ENCODE results near the gene ULBP2. TPM values are rescaled to one million over a fixed set of nuclear protein-coding genes. Genes with fewer than 3 reads are reported as not detected.

ULBP2 gene
- total RNA-seq, 1 experiment from 2014 or later = not detected

- peak overlapping the region; percentile 72 for H3K4me2 ChIP-seq (ENCODE audit: insufficient read depth, insufficient read length, low read length)
- no peak overlapping the region for H3K9ac ChIP-seq (ENCODE audit: extremely low read depth, insufficient read length, low read length)
- H3K14ac ChIP-seq (ENCODE audit: insufficient read depth, low read length) = peak overlapping the region; percentile 88
- H3K9me3 ChIP-seq (ENCODE audit: control insufficient read depth, low read depth, low read length) = no peaks in the 10 kb centered on the region
- Mint-ChIP-seq H3K27me3 (ENCODE audit: low read depth) (peaks cover 100% of the 10 kb centered on the region), H3K4me3 (peak overlapping the region; percentile 83 to 85), H3K27ac (peak overlapping the region in 1 of 3 experiments; percentile 96; a peak in 2 of 7 replicates), H3K4me1 (peaks cover 20 to 25% of the 10 kb centered on the region in 2 experiments), H3K36me3 (ENCODE audit: insufficient read depth in 1 of 3, low read depth in 3 of 3) (peaks cover 0 to 4% (median 0%) of the 10 kb centered on the region in 3 experiments; a peak in 2 of 7 replicates), H3K9me3 (no peaks in the 10 kb centered on the region; a peak in 1 of 5 replicates)
- H3K27me3 ChIP-seq (ENCODE audit: insufficient read depth, low read length) = peaks cover 53% of the 10 kb centered on the region
- H3K27ac ChIP-seq (ENCODE audit: insufficient read length, low read depth, low read length) = no peak overlapping the region
- WGBS (ENCODE audit: extremely low coverage, insufficient read length, low lambda C conversion rate) = no CpG with 5 or more reads among the region's 8 CpGs
- H4K91ac ChIP-seq (ENCODE audit: insufficient read length, low read depth, low read length) = no peak overlapping the region
- H2BK120ac ChIP-seq (ENCODE audit: low read depth, low read length, poor library complexity, severe bottlenecking) = no peak overlapping the region
- no peak overlapping the region for H3K4ac ChIP-seq (ENCODE audit: low read depth, low read length)
- 0 out of 2 replicates have a peak, but pooled peaks cover 2% of the 10 kb centered on the region for H3K4me1 ChIP-seq (ENCODE audit: insufficient read depth, low read length)
- no peak overlapping the region for H2AK5ac ChIP-seq (ENCODE audit: insufficient read length, low read length)
- H2BK15ac ChIP-seq (ENCODE audit: low read depth, low read length) = no peak overlapping the region
- H3K79me2 ChIP-seq (ENCODE audit: insufficient read depth, low read length) = no peaks in the 10 kb centered on the region
- no peak overlapping the region for H4K8ac ChIP-seq (replicated peaks; ENCODE audit: insufficient read length, low read depth, low read length)
- no peak for TF ChIP-seq CTCF (conservative IDR thresholded peaks at IDR 0.05)
- no peak overlapping the region for H3K23ac ChIP-seq (ENCODE audit: insufficient read length, low read depth, low read length)
- no peaks in the 10 kb centered on the region for H3K79me1 ChIP-seq (ENCODE audit: insufficient read depth, low read depth, low read length, poor library complexity, severe bottlenecking)
- no peak overlapping the region for H2AFZ ChIP-seq (ENCODE audit: low read length)
- no peaks in the 10 kb centered on the region for H4K20me1 ChIP-seq (ENCODE audit: control insufficient read depth, insufficient read depth, insufficient read length)
- H3K56ac ChIP-seq (ENCODE audit: insufficient read length, low read depth, low read length) = no peak overlapping the region
- H3K23me2 ChIP-seq (ENCODE audit: insufficient read length, low read depth, low read length, poor library complexity, severe bottlenecking) = peaks cover 14% of the 10 kb centered on the region
- H2BK5ac ChIP-seq (ENCODE audit: insufficient read length, low read length) = no peak overlapping the region
- H4K5ac ChIP-seq (ENCODE audit: insufficient read length, low read depth, low read length) = no peak overlapping the region
- H3K18ac ChIP-seq (ENCODE audit: insufficient read length, low read depth, low read length) = peak overlapping the region; percentile 58
- H2BK20ac ChIP-seq (ENCODE audit: low read depth, low read length, poor library complexity, severe bottlenecking) = no peak overlapping the region
- DNase-seq = peak; percentile 60
- no peak overlapping the region for H3T11ph ChIP-seq (ENCODE audit: low read length)
- no peak overlapping the region for H2BK12ac ChIP-seq (ENCODE audit: insufficient read length, low read depth, low read length)
Observed at GRCh38 chr6:149963212-149963461, 21.3 kb downstream of the ULBP2 start.

All from H9 (cell line).